RWPE2 (cell line): ENCODE data around the gene APRT.
"Not testable (repeated sequence)": the region's sequence is repeated elsewhere in the genome, so short reads cannot be mapped to it uniquely, and the experiment has no call there.

Experiments used
- ATAC-seq: fragments of 200-7000 bp; cut with Tn5 transposase; 3 replicates; pipeline ENCODE4 v1.9.1; 2021; ENCODE audit warnings: low read depth
- DNase-seq: peaks from one replicate; pipeline ENCODE4 v3.0.0-alpha.2; 2020; ENCODE audit warnings: low spot score
- H3K27ac ChIP-seq: fragments of 450-650 bp; 2 replicates; pipeline ENCODE4 v1.5.1; 2017; ENCODE audit warnings: mild to moderate bottlenecking; ENCODE audit not compliant: poor library complexity, severe bottlenecking
- H3K27me3 ChIP-seq: fragments of 250-450 bp; sonication (Bioruptor Pico); 2 replicates; pipeline ENCODE4 v1.5.1; 2021; ENCODE audit warnings: mild to moderate bottlenecking, moderate library complexity; ENCODE audit not compliant: insufficient read depth, poor library complexity, severe bottlenecking
- H3K36me3 ChIP-seq: fragments of 250-450 bp; sonication (Bioruptor Pico); 2 replicates; pipeline ENCODE4 v1.5.1; 2020; ENCODE audit warnings: low read depth, mild to moderate bottlenecking, moderate library complexity
- H3K4me1 ChIP-seq: fragments of 250-450 bp; sonication (Bioruptor Pico); 2 replicates; pipeline ENCODE4 v1.5.1; 2021; ENCODE audit warnings: mild to moderate bottlenecking, moderate library complexity; ENCODE audit not compliant: insufficient read depth, poor library complexity, severe bottlenecking
- H3K4me3 ChIP-seq: fragments of 250-450 bp; sonication (Bioruptor Pico); 2 replicates; pipeline ENCODE4 v1.5.1; 2021; ENCODE audit warnings: mild to moderate bottlenecking, moderate library complexity; ENCODE audit not compliant: severe bottlenecking
- H3K9me3 ChIP-seq: fragments of 250-450 bp; sonication (Bioruptor Pico); 2 replicates; pipeline ENCODE4 v1.5.1; 2021; ENCODE audit warnings: mild to moderate bottlenecking, moderate library complexity; ENCODE audit not compliant: severe bottlenecking
- TF ChIP-seq, protein P1 (sequence below): fragments of 450-650 bp; IDR thresholded peaks from one replicate; pipeline ENCODE4 v1.5.1; 2017; ENCODE audit warnings: mild to moderate bottlenecking, moderate library complexity; ENCODE audit not compliant: poor library complexity, severe bottlenecking

The APRT gene

DNA sequence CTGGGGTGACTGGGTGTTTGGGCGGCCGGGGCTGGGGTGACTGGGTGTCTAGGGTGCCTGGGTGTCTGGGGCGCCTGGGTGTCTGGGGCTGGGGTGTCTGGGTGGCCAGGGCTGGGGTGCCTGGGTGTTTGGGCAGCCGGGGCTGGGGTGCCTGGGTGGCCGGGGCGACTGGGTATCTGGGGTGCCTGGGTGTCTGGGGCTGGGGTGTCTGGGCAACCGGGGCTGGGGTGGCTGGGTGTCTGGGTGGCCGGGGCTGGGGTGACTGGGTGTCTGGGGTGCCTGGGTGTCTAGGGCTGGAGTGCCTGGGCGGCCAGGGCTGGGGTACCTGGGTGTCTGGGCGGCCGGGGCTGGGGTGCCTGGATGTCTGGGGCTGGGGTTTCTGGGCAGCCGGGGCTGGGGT is 13.4 kb upstream of the APRT start:
- H3K36me3 ChIP-seq: no peaks in the 10 kb centered on the region
- H3K9me3 ChIP-seq: no peaks in the 10 kb centered on the region
- TF ChIP-seq, protein P1, sequence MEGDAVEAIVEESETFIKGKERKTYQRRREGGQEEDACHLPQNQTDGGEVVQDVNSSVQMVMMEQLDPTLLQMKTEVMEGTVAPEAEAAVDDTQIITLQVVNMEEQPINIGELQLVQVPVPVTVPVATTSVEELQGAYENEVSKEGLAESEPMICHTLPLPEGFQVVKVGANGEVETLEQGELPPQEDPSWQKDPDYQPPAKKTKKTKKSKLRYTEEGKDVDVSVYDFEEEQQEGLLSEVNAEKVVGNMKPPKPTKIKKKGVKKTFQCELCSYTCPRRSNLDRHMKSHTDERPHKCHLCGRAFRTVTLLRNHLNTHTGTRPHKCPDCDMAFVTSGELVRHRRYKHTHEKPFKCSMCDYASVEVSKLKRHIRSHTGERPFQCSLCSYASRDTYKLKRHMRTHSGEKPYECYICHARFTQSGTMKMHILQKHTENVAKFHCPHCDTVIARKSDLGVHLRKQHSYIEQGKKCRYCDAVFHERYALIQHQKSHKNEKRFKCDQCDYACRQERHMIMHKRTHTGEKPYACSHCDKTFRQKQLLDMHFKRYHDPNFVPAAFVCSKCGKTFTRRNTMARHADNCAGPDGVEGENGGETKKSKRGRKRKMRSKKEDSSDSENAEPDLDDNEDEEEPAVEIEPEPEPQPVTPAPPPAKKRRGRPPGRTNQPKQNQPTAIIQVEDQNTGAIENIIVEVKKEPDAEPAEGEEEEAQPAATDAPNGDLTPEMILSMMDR: no peak
- no peak overlapping the region for H3K27ac ChIP-seq
- no peak overlapping the region for H3K4me3 ChIP-seq
- no peaks in the 10 kb centered on the region for H3K27me3 ChIP-seq
- no peaks in the 10 kb centered on the region for H3K4me1 ChIP-seq
- ATAC-seq: no peak
- no peak for DNase-seq

DNA sequence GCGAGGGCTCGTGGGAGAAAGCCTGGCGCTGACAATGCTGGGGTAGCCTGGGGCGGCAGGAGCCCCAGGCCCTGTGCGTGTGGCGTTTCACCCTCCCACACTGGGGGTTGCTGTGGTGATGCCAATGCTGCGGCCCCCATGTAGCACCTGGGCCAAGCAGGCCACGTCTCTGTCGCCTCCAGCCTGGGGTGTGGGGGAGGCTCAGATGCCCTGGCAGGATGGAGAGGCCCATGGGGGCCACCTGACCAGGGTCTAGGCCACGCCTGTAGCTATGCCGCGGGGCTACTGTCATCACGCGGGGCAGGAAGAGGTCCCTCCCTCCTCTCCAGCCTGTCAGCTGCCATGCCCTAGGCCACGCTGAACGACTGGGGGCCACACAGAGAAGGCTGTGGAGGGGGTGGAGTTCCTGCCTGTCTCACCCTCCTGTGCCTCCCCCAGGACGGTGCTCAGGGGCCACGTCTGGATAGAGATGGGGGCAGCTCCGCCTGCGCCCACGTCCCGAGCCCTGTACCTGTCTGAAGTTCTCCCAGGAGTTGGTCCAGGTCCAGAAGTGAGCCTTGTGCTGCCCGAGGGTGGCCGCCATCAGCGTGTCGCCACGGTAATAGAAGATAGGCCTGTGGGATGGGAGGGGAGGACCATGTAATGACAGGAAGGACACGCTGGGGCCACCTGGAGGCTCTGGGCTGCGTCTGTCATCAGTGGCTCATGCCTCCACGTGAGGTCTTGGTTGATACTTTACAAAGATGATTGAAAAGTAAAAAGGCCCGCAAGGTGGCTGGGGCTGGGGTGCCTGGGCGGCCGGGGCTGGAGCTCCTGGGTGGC is 12.7 kb upstream of the APRT start:
- Histone ChIP-seq H3K4me1 (no peaks in the 10 kb centered on the region), H3K27ac (no peak overlapping the region), H3K4me3 (no peak overlapping the region), H3K9me3 (no peaks in the 10 kb centered on the region), H3K27me3 (no peaks in the 10 kb centered on the region), H3K36me3 (no peaks in the 10 kb centered on the region)
- ATAC-seq: no peak
- TF ChIP-seq, protein P1: no peak
- DNase-seq: no peak

DNA sequence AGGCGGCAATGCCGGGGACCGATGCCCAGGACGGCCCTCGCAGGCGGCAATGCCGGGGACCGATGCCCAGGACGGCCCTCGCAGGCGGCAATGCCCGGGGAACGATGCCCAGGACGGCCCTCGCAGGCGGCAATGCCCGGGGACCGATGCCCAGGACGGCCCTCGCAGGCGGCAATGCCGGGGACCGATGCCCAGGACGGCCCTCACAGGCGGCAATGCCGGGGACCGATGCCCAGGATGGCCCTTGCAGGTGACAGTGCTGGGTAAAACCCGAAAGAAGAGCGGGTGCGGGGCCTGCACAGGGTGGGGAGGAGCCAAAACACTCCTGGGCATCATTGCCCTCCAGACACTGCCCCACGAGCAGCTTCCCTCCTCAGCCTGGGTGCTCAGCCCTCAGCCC is 11.9 kb upstream of the APRT start:
- H3K27me3 ChIP-seq, H3K27ac ChIP-seq, H3K9me3 ChIP-seq, H3K4me1 ChIP-seq, DNase-seq, ATAC-seq, H3K36me3 ChIP-seq, H3K4me3 ChIP-seq: not testable (repeated sequence)

DNA sequence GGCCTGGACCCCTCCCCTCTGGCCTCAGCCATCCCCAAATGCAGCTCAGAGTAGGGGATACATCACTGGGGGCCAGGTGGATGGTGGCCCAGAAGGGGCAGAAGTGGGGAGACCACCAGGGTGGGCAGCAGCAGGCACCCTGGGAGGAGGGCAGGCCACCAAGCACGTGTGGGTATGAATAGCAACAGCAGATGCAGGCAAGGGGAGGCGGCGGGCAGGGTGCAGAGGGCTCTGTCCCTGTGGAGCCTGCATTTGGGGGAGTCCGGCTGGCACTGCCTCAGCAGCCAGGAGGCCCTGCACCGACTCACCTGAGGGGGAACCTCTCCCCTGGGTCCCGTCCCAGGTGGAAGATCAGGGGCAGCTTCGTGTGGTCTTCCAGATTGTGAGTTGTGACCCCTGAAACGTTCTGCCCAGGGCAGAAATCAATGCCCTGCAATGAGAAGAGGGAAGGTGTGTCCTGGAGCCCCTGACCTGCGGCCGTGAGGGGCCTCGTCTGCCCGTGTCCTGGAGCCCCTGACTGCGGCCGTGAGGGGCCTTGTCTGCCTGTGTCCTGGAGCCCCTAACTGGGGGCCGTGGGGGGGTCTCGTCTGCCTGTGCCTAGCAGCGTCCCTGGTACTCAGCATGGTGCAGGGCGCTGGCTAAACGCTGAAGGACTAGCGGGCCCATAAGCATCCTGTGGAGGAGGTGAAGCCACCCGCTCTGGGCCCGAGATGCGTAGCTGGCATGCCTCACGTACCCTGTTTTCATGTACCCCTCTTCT is 10.7 kb upstream of the APRT start:
- no peak overlapping the region for H3K27ac ChIP-seq
- TF ChIP-seq, protein P1: no peak
- H3K9me3 ChIP-seq: no peaks in the 10 kb centered on the region
- no peak for ATAC-seq
- H3K27me3 ChIP-seq: no peaks in the 10 kb centered on the region
- DNase-seq: no peak
- no peaks in the 10 kb centered on the region for H3K4me1 ChIP-seq
- no peak overlapping the region for H3K4me3 ChIP-seq
- no peaks in the 10 kb centered on the region for H3K36me3 ChIP-seq

DNA sequence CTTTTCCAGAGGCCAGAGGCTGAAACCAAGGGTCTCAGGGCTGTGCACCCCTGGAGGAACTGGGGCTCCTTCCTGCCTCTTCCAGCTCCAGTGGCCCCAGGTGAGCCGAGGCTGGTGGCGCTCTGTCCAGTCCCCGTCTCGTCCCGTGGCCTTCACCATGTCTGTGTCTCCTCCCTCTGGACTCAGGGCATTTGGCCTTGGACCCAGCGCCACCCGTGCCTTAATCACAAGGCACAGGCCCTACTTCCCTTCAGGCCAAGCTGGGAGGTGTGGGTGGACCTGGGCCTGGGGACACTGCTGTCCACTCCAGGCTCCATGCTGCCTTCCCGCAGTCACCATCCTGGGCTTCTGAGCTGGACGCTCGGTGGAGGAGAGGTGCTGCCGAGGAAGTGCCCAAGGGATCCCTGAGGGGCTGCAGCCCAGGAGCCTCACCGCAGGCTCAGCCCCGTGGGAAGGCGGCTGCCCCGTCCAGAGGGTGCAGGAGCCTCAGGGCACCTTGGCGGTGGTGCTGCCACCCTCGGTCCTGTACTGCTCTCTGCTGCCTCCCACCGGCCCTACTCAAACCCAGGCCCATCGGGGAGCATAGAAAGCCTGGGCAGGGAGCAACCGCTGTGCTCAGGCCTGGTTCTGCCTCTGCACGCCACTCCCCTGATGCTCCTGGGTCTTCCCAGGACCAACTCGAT is 9.6 kb upstream of the APRT start:
- Histone ChIP-seq H3K27me3 (no peaks in the 10 kb centered on the region), H3K9me3 (no peaks in the 10 kb centered on the region), H3K4me3 (no peak overlapping the region), H3K36me3 (no peaks in the 10 kb centered on the region), H3K4me1 (no peaks in the 10 kb centered on the region), H3K27ac (no peak overlapping the region)
- TF ChIP-seq, protein P1: no peak
- no peak for ATAC-seq
- no peak for DNase-seq
